Suprapubic skin (tissue), 4 donors: Measurements from ENCODE around the gene NACA2.

Source experiments
- CTCF ChIP-seq, 2 donors: fragments of 200-600 bp in 1 of 2; fragments of 450-650 bp in 1 of 2; sonication (generic) in 1 of 2; IDR thresholded peaks; one replicate each; pipeline ENCODE4 v1.5.1; 2016 to 2019; ENCODE audit warnings: antibody characterized with exemption in 2 of 2, mild to moderate bottlenecking in 1 of 2, moderate library complexity in 1 of 2
- POLR2A ChIP-seq, 2 donors: fragments of 450-650 bp; IDR thresholded peaks; one replicate each; pipeline ENCODE4 v1.6.1; 2017; ENCODE audit warnings: antibody characterized with exemption in 2 of 2, mild to moderate bottlenecking in 2 of 2, moderate library complexity in 2 of 2
- POLR2AphosphoS5 ChIP-seq, 3 donors: sonication (generic); formaldehyde crosslinking; IDR thresholded peaks; one replicate each; pipeline ENCODE4 v1.6.1; 2017; ENCODE audit warnings: antibody characterized with exemption in 3 of 3

DNA sequence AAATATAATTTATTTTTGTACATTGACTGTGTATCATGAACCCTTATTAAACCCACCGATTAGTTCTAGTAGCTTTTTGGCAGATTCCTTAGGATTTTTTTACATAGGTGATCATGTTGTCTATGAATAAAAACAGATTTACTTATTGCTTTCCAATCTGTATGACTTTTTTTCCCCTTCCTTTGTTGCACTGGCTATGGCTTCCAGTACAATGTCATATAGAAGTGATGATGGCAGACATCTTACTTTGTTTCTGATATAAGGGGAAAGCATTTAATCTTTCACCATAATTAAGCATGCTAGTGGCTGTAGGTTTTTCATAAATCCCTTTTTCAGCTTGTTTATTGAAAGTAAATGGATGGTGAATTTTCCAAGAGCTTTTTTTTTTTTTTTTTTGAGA is 28.9 kb upstream of the NACA2 start:
- TF ChIP-seq POLR2AphosphoS5 (IDR thresholded peaks at IDR 0.05) = no peak
- no peak for TF ChIP-seq CTCF (IDR thresholded peaks at IDR 0.05)
- no peak for TF ChIP-seq POLR2A (IDR thresholded peaks at IDR 0.05)
